HG03432 (cell line): ENCODE data around the gene ABCA13.
"Not testable (repeated sequence)": the region's sequence is repeated elsewhere in the genome, so short reads cannot be mapped to it uniquely, and the experiment has no call there.

Source experiments
- ATAC-seq: cut with Tn5 transposase; IDR thresholded peaks from one replicate; pipeline ENCODE4 v1.9.1; 2021; ENCODE audit warnings: mild to moderate bottlenecking, moderate library complexity; ENCODE audit not compliant: unreplicated experiment

ABCA13 gene, protein sequence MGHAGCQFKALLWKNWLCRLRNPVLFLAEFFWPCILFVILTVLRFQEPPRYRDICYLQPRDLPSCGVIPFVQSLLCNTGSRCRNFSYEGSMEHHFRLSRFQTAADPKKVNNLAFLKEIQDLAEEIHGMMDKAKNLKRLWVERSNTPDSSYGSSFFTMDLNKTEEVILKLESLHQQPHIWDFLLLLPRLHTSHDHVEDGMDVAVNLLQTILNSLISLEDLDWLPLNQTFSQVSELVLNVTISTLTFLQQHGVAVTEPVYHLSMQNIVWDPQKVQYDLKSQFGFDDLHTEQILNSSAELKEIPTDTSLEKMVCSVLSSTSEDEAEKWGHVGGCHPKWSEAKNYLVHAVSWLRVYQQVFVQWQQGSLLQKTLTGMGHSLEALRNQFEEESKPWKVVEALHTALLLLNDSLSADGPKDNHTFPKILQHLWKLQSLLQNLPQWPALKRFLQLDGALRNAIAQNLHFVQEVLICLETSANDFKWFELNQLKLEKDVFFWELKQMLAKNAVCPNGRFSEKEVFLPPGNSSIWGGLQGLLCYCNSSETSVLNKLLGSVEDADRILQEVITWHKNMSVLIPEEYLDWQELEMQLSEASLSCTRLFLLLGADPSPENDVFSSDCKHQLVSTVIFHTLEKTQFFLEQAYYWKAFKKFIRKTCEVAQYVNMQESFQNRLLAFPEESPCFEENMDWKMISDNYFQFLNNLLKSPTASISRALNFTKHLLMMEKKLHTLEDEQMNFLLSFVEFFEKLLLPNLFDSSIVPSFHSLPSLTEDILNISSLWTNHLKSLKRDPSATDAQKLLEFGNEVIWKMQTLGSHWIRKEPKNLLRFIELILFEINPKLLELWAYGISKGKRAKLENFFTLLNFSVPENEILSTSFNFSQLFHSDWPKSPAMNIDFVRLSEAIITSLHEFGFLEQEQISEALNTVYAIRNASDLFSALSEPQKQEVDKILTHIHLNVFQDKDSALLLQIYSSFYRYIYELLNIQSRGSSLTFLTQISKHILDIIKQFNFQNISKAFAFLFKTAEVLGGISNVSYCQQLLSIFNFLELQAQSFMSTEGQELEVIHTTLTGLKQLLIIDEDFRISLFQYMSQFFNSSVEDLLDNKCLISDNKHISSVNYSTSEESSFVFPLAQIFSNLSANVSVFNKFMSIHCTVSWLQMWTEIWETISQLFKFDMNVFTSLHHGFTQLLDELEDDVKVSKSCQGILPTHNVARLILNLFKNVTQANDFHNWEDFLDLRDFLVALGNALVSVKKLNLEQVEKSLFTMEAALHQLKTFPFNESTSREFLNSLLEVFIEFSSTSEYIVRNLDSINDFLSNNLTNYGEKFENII (N-terminal part only)

GRCh38 chr7:48171202-48171601 lies at the start of gene ABCA13:
ABCA13 (plus strand) TSS chr7:48171458; CDS start chr7:48171484, 26 bp downstream.
- ATAC-seq: no peak

- ATAC-seq: no peak
Observed at GRCh38 chr7:48126037-48126436, 45.2 kb upstream of the ABCA13 start.

DNA sequence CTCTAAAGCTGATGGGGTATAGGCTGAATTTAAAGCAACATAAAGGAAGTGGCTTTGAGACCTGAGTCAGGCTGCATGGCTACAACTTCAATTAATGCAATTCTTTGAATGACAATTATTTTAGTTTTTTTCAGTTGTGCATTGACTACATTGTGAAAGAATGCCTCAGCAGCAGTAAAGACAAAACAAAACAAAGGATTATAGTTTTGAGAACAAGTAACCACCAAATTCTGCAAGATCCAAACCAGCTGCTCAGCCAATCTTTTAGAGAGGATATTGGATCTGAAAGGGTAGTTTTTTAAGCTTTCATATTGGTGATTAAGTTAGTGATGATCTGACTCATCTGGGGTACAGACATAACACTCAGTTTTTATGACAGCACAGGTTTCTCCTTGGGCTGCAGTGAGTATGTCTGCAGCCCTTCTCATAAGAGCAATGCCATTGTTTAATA lies 40.6 kb upstream of the ABCA13 start:
- peak; percentile 90 for ATAC-seq

DNA sequence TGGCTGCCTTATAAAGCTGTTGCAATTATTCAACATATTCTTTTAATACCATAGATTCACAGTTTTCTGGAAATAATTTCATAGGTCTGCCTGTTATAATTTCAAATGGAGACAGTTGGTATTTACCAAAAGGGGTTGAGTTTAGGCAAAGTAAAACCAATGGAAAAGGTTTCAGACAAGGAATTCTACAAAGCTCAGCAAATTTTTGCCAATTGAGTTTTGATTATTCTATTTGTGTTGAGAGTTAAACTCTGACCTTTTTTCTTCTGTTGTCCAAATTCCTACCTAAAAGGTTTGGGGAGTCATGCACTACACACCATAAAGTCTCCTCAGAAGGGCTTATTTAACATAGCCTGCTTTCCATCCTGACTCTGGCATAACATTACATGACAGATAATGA lies 38.5 kb upstream of the ABCA13 start:
- ATAC-seq: no peak

GRCh38 chr7:48139459-48139858 lies 31.8 kb upstream of the ABCA13 start:
- no peak for ATAC-seq

DNA sequence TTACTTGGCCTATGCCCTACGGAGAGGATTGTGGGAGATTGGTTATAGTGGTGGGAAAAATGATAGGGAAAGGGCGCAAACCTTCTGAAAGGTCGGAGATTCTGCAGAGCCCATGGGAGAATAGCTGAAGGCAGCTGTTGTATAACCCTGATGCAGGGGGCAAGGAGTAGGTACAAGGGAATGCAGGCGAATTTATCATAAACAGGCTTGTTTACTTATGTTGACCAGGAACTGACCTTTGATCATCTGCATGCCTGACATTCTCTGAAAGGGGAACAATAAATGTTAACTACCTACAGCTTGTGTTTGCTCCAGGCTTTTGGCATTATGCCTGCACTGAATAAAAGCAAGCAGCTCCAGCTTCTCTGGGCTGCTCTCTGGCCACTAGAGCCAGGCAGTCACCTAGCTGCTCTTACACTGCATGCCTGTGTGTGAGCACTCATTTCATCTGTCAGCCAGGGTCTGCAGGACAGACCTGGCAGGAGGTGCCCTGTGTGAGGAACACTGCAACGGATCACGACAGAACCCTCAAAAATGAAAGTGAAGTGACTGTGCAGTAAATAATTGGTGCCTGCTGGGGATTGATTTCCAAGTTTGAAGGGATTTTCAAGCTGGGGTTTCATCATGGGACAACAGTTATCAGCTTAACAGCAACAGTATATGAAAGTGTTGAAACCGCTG lies 31.1 kb upstream of the ABCA13 start:
- no peak for ATAC-seq

GRCh38 chr7:48141521-48141920 lies 29.7 kb upstream of the ABCA13 start:
- ATAC-seq: no peak

GRCh38 chr7:48144291-48144768 lies 26.9 kb upstream of the ABCA13 start:
- no peak for ATAC-seq

DNA sequence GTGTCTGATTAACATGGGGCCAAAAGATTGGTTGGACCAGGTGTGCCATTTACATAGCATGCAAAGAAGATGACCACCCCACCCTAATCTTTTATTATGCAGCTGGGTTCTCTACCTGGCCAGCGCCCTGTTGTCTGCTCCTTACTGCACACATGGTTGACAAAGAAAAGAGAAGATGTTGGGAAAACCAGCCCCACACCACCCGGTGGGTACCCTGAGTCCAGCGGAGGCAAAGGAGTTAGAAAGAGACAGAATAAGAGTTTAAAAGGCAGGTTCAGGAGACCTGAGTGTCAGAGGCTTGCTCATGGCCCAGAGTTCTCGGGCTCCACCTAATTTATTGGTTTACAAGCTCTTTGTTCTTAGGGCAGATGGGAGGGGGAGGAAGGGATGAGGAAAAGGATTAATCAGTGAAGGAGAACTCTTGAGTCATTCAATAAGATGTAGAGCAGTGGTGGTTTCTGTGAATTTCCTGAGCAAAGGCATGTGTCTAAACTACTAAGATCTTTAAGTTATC lies 24.1 kb upstream of the ABCA13 start:
- ATAC-seq: no peak

DNA sequence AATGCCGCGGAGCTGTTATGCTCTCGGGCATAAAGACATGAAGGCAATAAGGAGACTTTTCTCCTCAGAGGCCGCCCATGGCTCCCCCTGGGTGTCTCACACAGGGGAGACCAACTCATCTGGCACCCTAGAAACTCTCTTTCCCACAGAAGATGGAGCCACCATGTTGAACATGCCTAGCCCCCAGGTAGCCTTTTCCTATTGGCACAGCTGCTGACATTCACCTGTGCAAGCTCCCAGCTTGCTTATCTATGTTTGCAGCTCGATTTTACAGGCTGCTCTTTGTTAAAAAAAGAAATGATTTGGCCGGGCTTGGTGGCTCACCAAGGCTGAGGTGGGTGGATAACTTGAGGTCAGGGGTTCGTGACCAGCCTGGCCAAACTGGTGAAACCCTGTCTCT lies 23.6 kb upstream of the ABCA13 start:
- ATAC-seq: not testable (repeated sequence)

- ATAC-seq: no peak
Observed at GRCh38 chr7:48148311-48148710, 22.9 kb upstream of the ABCA13 start.

DNA sequence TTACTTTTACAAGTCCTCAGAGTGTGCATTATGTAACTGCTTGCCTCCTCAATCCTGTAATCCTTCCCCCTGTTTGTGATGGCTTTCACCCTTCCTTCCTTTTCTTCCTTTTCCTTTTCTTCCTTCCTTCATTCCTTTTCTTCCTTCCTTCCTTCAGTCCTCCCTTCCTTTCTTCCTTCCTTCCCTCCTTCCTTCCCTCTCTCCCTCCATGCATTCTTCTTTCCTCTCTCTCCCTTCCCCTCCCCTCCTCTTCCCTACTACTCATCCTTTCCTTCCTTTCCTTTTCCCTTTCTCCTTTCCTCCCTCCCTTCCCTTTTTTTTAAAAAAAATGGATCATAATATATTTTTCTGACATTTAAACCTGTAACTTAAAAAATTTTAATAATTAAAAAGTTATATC lies 22.2 kb upstream of the ABCA13 start:
- no peak for ATAC-seq

DNA sequence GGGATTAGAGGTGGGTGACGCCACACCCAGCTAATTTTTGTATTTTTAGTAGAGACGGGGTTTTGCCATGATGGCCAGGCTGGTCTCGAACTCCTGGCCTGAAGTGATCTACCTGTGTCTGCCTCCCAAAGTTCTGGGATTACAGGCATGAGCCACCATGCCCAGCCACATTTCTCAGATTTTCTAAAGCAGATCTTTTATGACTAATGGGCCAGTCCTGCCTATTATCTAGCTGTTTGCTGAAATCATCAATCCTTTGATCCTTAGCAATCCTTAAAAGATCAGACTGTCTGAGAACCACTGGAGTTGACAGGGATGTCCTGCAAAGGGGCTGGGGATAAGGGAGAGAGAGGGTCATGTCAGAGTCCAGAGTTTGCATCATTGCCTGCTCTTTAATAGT lies 21.2 kb upstream of the ABCA13 start:
- no peak for ATAC-seq

DNA sequence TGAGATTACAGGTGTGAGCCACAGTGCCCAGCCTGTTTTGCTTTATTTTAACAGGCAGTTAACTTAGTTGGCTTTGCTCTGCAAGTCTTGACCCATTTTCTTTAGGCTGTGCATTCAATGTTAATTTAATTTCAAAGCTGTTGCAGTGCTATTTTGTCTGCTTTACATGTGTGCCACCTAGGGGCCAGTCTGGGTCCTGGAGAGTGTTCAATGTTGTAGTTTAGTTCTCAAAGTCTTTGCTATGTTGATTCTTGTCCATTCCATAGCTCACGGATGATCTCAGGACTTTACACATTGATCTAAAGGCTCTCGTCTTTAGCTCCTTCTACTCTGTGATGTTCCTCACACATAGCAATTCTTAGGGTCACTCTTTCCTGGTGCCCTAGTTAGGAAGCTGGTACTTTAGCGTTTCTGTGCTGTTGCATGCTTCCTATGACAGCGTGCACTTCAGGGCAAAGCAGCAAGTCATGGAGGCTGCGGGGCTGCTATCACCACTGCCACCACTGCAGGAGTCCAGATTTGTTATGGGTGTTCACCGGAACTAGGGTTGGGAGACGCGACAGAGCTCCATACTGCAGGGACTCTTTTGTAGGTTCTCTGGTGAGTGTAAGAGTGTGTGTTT lies 16.4 kb upstream of the ABCA13 start:
- ATAC-seq: peak; percentile 83

DNA sequence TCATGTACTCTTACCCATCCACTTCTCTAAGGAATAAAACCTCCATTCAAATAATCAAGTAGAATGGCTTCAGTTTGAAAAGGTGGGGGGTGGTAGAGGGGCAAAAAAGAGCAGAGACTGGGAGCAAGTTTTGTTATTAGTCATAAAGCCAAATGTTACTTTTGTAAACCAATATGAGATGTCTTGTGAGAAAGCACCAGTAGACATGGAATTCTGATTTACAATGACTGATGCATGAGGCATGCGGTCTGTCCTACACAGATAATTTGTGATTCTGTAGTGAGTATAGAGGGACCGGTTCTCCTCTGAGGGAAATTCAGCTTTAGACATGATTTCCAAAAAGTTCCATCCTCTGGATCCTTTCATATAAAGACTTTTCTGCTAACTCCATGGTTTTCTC lies 12.9 kb upstream of the ABCA13 start:
- no peak for ATAC-seq

DNA sequence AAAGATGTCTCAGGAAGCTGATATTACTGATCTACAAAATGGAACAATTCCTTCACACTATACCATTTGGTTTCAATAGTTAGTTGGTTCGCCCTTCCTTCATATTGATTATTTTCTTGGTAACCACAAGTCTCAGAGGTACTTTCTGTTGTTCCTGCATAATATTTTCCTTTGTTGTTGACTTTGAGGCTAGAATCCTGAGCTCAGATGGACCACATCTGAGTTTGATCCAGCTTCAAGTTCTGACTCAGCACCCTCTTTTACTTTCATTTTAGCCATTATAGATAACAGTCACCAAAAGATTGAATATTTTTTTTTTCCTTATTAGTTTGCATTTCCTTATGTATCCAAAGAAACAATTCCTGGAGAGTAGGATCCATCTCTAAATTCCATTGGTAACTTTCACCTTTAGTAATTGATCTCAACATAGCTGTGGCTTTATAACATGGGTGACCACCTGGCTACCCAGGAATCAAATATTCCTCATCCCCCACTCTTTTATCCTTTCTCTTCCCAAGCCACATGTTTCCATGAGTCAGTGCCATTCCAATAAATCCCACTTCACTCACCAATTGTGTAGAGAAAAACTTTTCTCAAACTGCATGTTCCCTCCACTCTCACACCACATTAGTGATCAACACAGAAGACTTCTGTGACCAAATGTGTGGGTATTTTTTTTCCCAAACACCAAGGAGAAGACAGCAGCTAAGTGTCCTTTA lies 9.7 kb upstream of the ABCA13 start:
- ATAC-seq: no peak

DNA sequence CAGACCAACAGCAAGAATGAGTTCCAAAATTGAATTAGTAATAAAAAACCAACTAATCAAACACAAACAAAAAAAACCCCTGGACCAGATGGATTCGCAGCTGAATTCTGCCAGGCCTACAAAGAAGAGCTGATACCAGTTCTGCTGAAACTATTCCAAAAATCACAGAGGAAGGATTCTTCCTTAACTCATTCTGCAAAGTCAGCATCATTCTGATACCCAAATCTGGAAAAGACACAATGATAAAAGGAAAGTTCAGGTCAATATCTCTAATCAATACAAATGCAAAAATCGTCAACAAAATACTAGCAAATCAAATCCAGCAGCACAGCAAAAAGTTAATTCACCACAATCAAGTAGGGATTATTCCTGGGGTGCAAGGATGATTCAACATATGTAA lies 6.1 kb upstream of the ABCA13 start:
- ATAC-seq: no peak

GRCh38 chr7:48168159-48168558 lies 3.1 kb upstream of the ABCA13 start:
- ATAC-seq: no peak

DNA sequence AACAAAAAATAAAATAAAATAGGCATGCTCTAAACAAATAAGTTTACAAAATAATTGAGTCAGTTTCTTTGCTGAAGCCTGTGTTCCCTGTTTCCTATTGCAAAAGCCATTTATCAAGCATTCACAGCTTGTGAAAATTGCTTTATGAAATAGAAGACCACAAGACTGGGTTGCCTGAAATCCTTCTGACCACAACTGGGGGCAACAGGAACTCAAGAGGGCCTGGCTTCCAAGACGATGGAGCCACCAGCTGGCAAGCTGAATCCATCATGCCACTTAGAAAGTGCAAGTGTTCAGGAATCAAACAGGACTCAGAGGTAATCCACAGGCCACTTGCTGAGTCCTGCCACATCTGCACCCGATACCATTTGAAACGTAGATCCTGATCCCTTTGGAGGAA lies 752 bp upstream of the ABCA13 start:
- ATAC-seq: no peak
